IPS-18c (cell line): ENCODE measurements around the gene NANOS2.

ENCODE experiments used
- H3K4me3 ChIP-seq: 2 replicates; pipeline ENCODE4 v1.7.0; 2013; ENCODE audit warnings: low read depth, mild to moderate bottlenecking, low read length, moderate library complexity; ENCODE audit not compliant: insufficient read depth
- H3K9me3 ChIP-seq: one replicate; pipeline ENCODE4 v1.6.1; 2013; ENCODE audit warnings: mild to moderate bottlenecking, low read length, moderate library complexity; ENCODE audit not compliant: control insufficient read depth, insufficient read depth

NANOS2 gene

DNA sequence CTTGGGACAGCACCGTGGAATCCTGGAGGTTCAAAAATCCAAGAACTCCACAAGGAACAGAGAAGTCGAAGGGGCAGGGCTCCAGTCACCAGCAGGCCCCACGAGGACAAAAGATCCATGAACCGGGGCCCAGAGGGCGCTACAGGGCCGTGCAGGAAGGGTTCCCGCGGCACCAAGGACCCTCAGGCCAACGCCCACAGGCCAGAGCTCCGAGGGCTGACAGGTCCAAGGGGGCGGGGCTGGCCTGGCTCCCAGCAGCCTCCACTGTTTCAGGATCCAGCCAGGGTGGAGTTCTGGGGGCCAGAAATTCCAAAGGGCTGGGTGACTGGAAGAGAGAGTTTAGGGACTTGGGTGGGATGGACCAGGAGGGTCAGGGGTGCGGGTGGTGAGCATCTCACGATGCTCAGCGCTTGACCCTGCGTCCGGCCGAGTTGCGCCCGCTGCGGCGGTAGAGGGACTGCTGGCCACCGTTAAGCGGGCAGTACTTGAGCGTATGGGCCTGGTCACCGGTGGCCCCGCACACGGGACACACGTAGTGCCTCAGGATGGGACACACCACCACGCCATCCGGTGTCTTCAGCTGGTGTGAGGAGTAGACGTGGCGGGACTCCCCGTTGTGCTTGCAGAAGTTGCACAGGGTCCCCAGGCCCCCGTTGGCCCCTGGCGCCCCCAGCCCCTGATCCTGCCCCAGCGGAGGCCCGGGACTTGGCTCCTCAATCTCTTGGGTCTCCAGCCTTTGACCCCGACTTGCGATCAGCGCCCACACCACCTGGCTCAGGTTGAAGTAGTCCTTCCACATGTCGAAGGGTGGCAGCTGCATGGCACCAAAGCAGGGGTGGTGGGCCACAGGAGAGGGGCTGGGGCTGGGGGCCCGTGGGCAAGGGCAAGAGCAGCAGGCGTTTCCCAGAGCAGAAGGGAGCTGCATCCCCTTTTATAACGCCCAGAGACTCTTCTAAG lies at the start of gene NANOS2:
NANOS2 (minus strand) TSS at position 905 of the 957 bp plus-strand sequence; CDS start at position 820, 85 bp downstream.
- no peak within 1 kb of the TSS for H3K4me3 ChIP-seq
- no peaks in the 10 kb centered on the region for H3K9me3 ChIP-seq

- H3K4me3 ChIP-seq, result no peak overlapping the region
- H3K9me3 ChIP-seq, result no peaks in the 10 kb centered on the region
Observed at GRCh38 chr19:45962021-45962420, 47.4 kb upstream of the NANOS2 start.

GRCh38 chr19:45960595-45961235 lies 46.1 kb upstream of the NANOS2 start:
- 0 out of 2 replicates have a peak overlapping the region, but pooled peaks have one; percentile 15 for H3K4me3 ChIP-seq
- H3K9me3 ChIP-seq, result no peaks in the 10 kb centered on the region

DNA sequence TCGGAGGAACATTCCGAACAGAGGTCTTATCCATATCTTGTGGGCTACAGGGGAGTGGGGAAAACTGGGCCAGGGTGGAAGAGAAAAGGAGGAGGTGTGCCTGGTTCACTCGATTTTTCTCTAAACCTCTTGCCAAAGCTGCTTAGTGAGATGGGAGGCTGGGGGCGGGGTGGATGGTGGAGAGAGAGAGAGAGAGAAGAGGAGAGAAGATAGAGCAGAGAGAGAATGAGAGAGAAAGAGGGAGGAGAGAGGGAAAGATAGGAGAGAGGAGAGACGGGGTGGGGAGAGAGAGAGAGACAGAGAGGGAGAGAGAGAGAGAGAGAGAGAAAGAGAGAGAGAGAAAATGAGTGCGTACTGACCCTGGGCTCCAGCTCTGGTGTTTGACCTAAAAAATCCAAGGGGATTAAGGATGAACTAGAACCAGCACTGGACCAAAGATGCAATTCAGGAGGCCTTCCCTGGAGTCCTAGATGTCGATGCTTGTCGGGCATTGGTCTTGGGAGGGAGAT lies 45.0 kb upstream of the NANOS2 start:
- Histone ChIP-seq H3K4me3 (no peak overlapping the region), H3K9me3 (no peaks in the 10 kb centered on the region)

GRCh38 chr19:45958769-45959516 lies 44.4 kb upstream of the NANOS2 start:
- H3K4me3 ChIP-seq, result no peak overlapping the region

GRCh38 chr19:45958320-45958719 lies 43.7 kb upstream of the NANOS2 start:
- no peak overlapping the region for H3K4me3 ChIP-seq

More at GRCh38 chr19:45958769-45959516, 44.4 kb upstream of the NANOS2 start:
- no peaks in the 10 kb centered on the region for H3K9me3 ChIP-seq

GRCh38 chr19:45955905-45956608 lies 41.5 kb upstream of the NANOS2 start:
- Histone ChIP-seq H3K9me3 (no peaks in the 10 kb centered on the region), H3K4me3 (no peak overlapping the region)

More at GRCh38 chr19:45958320-45958719, 43.7 kb upstream of the NANOS2 start:
- no peaks in the 10 kb centered on the region for H3K9me3 ChIP-seq

GRCh38 chr19:45954156-45954555 lies 39.6 kb upstream of the NANOS2 start:
- H3K4me3 ChIP-seq, result no peak overlapping the region

GRCh38 chr19:45953676-45954075 lies 39.1 kb upstream of the NANOS2 start:
- Histone ChIP-seq H3K4me3 (no peak overlapping the region), H3K9me3 (no peaks in the 10 kb centered on the region)

More at GRCh38 chr19:45954156-45954555, 39.6 kb upstream of the NANOS2 start:
- no peaks in the 10 kb centered on the region for H3K9me3 ChIP-seq

DNA sequence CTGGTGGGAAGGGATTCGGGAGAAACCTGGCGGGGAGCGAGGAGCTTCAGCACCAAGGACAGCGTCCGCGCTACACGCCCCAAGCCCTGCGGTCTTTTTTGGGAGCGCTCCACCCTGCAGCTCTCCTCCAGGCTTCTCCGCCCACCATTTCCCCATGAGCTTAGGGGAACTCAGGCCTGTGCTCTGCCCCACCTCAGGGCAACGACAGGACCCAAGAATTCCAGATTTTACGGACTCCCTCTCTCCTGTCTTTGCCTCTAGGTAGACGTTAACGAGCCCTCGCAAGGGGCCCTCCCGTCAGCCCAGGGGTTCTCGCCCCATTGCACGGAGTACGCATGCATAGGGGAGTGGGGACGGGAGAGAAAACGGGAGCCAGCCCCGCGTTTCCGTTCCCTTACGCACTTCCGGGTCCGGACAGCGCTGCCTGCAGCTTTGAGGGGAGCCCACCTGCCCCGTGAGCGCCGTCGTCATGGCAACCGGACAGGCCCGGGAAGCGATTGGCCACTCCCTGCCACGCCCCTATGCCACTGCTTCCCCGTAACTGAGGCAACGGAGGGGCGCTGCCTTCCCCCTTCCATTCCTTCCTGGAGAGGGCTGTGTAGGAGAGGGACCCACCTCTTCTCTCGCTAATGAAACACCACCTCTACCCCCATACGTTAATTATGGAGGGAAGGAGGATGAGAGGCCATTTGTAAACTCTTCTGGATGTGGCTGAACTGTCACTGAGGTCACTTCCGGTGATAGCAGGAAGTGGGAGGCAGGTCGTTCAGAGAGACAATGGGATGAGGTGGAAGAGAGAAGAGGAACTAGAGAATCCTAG lies 38.3 kb upstream of the NANOS2 start:
- no peaks in the 10 kb centered on the region for H3K9me3 ChIP-seq
- peak overlapping the region; percentile 78 for H3K4me3 ChIP-seq

GRCh38 chr19:45952341-45952685 lies 37.7 kb upstream of the NANOS2 start:
- no peak overlapping the region; the same call in 1 of the 2 replicates for H3K4me3 ChIP-seq

DNA sequence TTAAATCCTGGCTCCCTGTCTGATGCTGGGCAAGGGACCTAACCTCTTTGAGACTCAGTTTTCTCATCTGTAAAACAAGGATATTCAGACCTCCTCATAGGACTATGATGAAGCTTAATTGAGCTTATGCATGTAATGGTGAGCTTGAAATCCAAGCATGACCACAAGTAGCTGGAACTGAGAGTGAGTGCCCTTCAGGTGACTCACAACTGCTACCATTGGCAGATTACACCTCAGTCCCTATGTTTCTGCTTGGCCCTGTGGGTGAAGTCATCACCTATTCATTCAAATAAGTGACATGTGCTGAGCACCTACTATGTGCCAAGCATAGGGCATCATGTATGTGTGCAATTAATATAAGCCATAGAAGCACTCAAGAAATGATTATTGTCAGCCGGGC lies 33.3 kb upstream of the NANOS2 start:
- peaks cover 3% of the 10 kb centered on the region for H3K9me3 ChIP-seq
- H3K4me3 ChIP-seq, result no peak overlapping the region

More at GRCh38 chr19:45952341-45952685, 37.7 kb upstream of the NANOS2 start:
- H3K9me3 ChIP-seq, result no peaks in the 10 kb centered on the region

DNA sequence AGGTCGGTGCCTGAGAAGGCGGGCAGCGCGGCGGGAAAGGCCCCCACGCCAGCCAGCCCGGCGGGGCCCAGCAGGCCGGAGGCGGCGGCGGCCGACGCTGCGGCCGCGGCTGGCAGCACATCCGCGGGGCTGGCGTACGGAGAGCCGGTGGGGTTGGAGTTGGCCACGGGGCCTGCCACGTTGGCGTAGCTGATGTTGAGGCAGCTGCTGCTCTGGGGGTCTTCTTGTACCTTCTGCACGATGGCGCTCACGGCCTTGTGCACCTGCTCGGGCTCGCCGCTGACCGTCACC lies 25.9 kb upstream of the NANOS2 start:
- H3K9me3 ChIP-seq, result peaks cover 3% of the 10 kb centered on the region
- H3K4me3 ChIP-seq, result no peak overlapping the region

DNA sequence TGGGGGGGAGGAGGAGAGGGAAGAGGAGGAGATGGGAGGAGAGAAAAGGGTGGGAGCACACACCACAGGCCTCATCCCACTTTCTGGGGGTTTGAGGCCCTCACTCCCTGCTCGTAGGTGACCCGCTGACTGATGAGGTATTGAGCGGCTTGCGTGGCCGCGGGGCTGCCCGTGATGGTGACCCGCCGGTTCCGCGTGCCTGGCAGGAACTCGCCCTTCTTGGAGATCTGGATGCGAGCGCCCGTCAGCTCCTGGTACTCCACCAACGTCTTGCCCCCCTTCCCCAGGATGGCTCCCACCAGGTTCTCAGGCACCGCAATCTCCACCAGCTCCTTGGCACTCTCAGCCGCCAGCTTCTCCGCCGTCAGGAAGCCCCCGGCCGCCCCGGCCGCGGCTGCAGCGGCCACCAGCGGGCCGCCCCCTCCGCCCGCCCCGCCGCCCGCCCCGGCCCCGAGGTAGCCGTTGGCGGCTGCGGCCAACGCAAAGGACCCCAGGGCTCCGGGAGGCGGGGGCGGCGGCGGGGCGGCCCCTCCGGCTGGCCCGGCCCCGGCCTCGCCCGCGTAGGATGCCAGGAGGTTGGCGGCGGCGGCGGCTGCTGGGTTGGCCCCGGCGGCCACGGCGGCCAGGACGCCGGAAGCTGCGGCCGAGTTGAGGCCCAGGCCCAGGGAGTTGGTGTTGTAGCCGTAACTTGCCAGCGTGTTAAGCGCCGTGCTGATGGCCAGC lies 25.4 kb upstream of the NANOS2 start:
- Histone ChIP-seq H3K4me3 (no peak overlapping the region), H3K9me3 (peaks cover 3% of the 10 kb centered on the region)

- Histone ChIP-seq H3K4me3 (no peak overlapping the region), H3K9me3 (no peaks in the 10 kb centered on the region)
Observed at GRCh38 chr19:45938733-45939319, 24.2 kb upstream of the NANOS2 start.
